HepG2 (cell line): ENCODE results near the gene CDH23. TPM values are rescaled to one million over a fixed set of nuclear protein-coding genes. Genes with fewer than 3 reads are reported as not detected.

ENCODE experiments used
- ATAC-seq: fragments of 200-7000 bp; cut with Tn5 transposase; 3 replicates; pipeline ENCODE4 v1.9.1; 2020; ENCODE audit warnings: mild to moderate bottlenecking, moderate library complexity
- BruUV-seq: library from RNA; stranded (reverse); fragments of 400-500 nt; replicated peaks from 2 replicates; lab custom pipeline; 2021; lab: Mats Ljungman, UMichigan
- CTCF ChIA-PET: fragments of 300-600 bp; formaldehyde crosslinking; extraction: SDS; loops from one replicate; lab custom pipeline; 2021; ENCODE audit warnings: low total read pairs, inconsistent platforms, low intra/inter-chr PET ratio; lab: Yijun Ruan, JAX
- POLR2A ChIA-PET: fragments of 350-600 bp; sonication (Branson Sonifier 250); formaldehyde crosslinking; loops from one replicate; lab custom pipeline; 2020; ENCODE audit warnings: antibody characterized with exemption, inconsistent platforms; lab: Yijun Ruan, JAX
- DNase-seq: peaks from one replicate; pipeline ENCODE4 v3.0.0-alpha.2; 2015; ENCODE audit warnings: low spot score
- FAIRE-seq: peaks from 3 replicates; lab custom pipeline; 2011; peaks lifted over from hg19 to GRCh38; lab: Jason Lieb, UNC
- H2AFZ ChIP-seq: one replicate; pipeline ENCODE4 v1.6.1; 2011; ENCODE audit warnings: low read length, inconsistent platforms
- H3K27ac ChIP-seq: fragments of 300-600 bp; 3 replicates; pipeline ENCODE4 v1.8.0; 2011; ENCODE audit warnings: mixed run types, mild to moderate bottlenecking, mixed read lengths, low read length, inconsistent platforms; ENCODE audit not compliant: insufficient read depth; ENCODE audit errors: extremely low read length
- H3K27me3 ChIP-seq, 2 experiments: fragments of 200-600 bp in 1 of 2; 2 replicates in 1 of 2; 3 replicates in 1 of 2; pipeline versions ENCODE4 v1.6.0 to v1.8.0; 2011; ENCODE audit warnings: low read length in 2 of 2, mild to moderate bottlenecking in 2 of 2, moderate library complexity in 2 of 2, inconsistent platforms in 1 of 2; ENCODE audit not compliant: insufficient read depth in 2 of 2, control insufficient read depth in 1 of 2
- H3K36me3 ChIP-seq, 2 experiments: fragments of 200-600 bp in 1 of 2; replicated peaks in 1 of 2; 2 replicates in 1 of 2; 3 replicates in 1 of 2; pipeline versions ENCODE4 v1.5.1 to v1.8.0; 2011; ENCODE audit warnings: low read length in 2 of 2, inconsistent platforms in 1 of 2; ENCODE audit not compliant: insufficient read depth in 2 of 2, control insufficient read depth in 1 of 2
- H3K4me1 ChIP-seq: 2 replicates; pipeline ENCODE4 v1.5.1; 2012; ENCODE audit warnings: low read length, inconsistent platforms; ENCODE audit not compliant: insufficient read depth
- H3K4me2 ChIP-seq: 2 replicates; pipeline ENCODE4 v1.6.0; 2011; ENCODE audit warnings: low read depth, low read length, inconsistent platforms
- H3K4me3 ChIP-seq, 3 experiments: fragments of 200-600 bp in 1 of 3; sonication (generic), shearing (Covaris generic) in 1 of 3; replicated peaks in 1 of 3; 2 replicates each; pipeline ENCODE4 v1.5.1; 2011 to 2016; ENCODE audit warnings: low read length in 3 of 3, inconsistent platforms in 2 of 3, low read depth in 2 of 3, mild to moderate bottlenecking in 2 of 3, control low read depth in 1 of 3, mixed read lengths in 1 of 3; ENCODE audit not compliant: insufficient read depth in 1 of 3
- H3K79me2 ChIP-seq: one replicate; pipeline ENCODE4 v1.6.1; 2011; ENCODE audit warnings: low read length, inconsistent platforms; ENCODE audit not compliant: insufficient read depth
- H3K9ac ChIP-seq: 2 replicates; pipeline ENCODE4 v1.6.0; 2011; ENCODE audit warnings: mild to moderate bottlenecking, low read depth, low read length, inconsistent platforms; ENCODE audit not compliant: insufficient read depth
- H3K9me3 ChIP-seq: 2 replicates; pipeline ENCODE4 v1.5.1; 2012; ENCODE audit warnings: mild to moderate bottlenecking, low read length
- H4K20me1 ChIP-seq: 2 replicates; pipeline ENCODE4 v1.6.0; 2011; ENCODE audit warnings: inconsistent platforms, mild to moderate bottlenecking, low read length, moderate library complexity; ENCODE audit not compliant: insufficient read depth
- DNMT1 ChIP-seq: sonication (generic); formaldehyde crosslinking; IDR thresholded peaks from 2 replicates; pipeline ENCODE4 v1.5.1; 2020; ENCODE audit warnings: mild to moderate bottlenecking, missing genetic modification reagents
- NR2F6 ChIP-seq, 2 experiments: IDR thresholded peaks; 2 replicates each; pipeline ENCODE4 v1.6.1; 2016; ENCODE audit warnings: antibody characterized with exemption in 1 of 2, mild to moderate bottlenecking in 1 of 2
- PRDM15 ChIP-seq: sonication (generic); formaldehyde crosslinking; IDR thresholded peaks from 2 replicates; pipeline ENCODE4 v1.4.0; 2020; ENCODE audit warnings: missing genetic modification reagents
- PREB ChIP-seq: sonication (generic); formaldehyde crosslinking; IDR thresholded peaks from 2 replicates; pipeline ENCODE4 v1.4.0; 2020; ENCODE audit warnings: missing genetic modification reagents
- STAT6 ChIP-seq: sonication (generic); formaldehyde crosslinking; IDR thresholded peaks from 2 replicates; pipeline ENCODE4 v1.4.0; 2020; ENCODE audit warnings: missing genetic modification reagents, mild to moderate bottlenecking, borderline replicate concordance
- USF2 ChIP-seq, 2 experiments: sonication (generic) in 1 of 2; formaldehyde crosslinking in 1 of 2; IDR thresholded peaks; 2 replicates each; pipeline versions ENCODE4 v1.5.1 to v1.6.1; 2011 to 2020; ENCODE audit warnings: borderline replicate concordance in 1 of 2, low read depth in 1 of 2, low read length in 1 of 2, mild to moderate bottlenecking in 1 of 2, missing genetic modification reagents in 1 of 2, moderate library complexity in 1 of 2
- ZBTB49 ChIP-seq: sonication (generic); formaldehyde crosslinking; IDR thresholded peaks from 2 replicates; pipeline ENCODE4 v1.4.0; 2020; ENCODE audit warnings: missing genetic modification reagents, borderline replicate concordance
- ZFP62 ChIP-seq: sonication (generic); formaldehyde crosslinking; IDR thresholded peaks from 2 replicates; pipeline ENCODE4 v1.4.0; 2020; ENCODE audit warnings: missing genetic modification reagents
- ZNF562 ChIP-seq: sonication (generic); formaldehyde crosslinking; IDR thresholded peaks from 2 replicates; pipeline ENCODE4 v1.8.0; 2022; ENCODE audit warnings: missing genetic modification reagents, borderline replicate concordance
- WGBS: methylation state at CpG from one replicate; pipeline ENCODE4 v1.1.6; 2017; ENCODE audit warnings: low lambda C conversion rate; 5-methylcytosine and 5-hydroxymethylcytosine counted together
- in situ Hi-C: cut with HindIII; loops from 2 replicates; pipeline ENCODE4 v1.10.0; 2017; ENCODE audit warnings: low pct_unique_long_range_greater_than_20kb; ENCODE audit not compliant: extremely low pct_ligation_motif_present
- intact Hi-C: fragments of 100-400 bp; cut with micrococcal nuclease; formaldehyde crosslinking; loops from one replicate; pipeline ENCODE4 v1.10.0; 2022; ENCODE audit not compliant: unreplicated experiment
- polyA plus RNA-seq, 8 experiments: library from polyadenylated mRNA; depleted of rRNA in 3 of 8; stranded (reverse) in 7 of 8; unstranded in 1 of 8; fragments of >200 nt; fragmentation: Illumina TruSeq in 4 of 8; extraction: Trizol in 4 of 8; gene quantifications; 2 replicates each; pipeline versions ENCODE4 v1.2.1 to v1.2.3, GENCODE V29; 2011 to 2016; ENCODE audit warnings: low read depth in 4 of 8, missing spikeins in 1 of 8, mixed read lengths in 1 of 8; ENCODE audit not compliant: insufficient read depth in 1 of 8
- total RNA-seq, 5 experiments: library from RNA; depleted of rRNA; stranded (reverse); fragments of >200 nt; fragmentation: Illumina TruSeq; extraction: Trizol; gene quantifications; 2 replicates each; pipeline ENCODE4 v1.2.3, GENCODE V29; 2016; ENCODE audit warnings: low read depth in 1 of 5

Gene CDH23
- total and polyA plus RNA-seq, 2 of the 13 experiments (the other 11 are each of a cell fraction or from before 2014, with no cell fraction given) = 0.13 TPM; not detected in 1

- TF ChIP-seq PRDM15 (CRISPR knock-in tag) (no peak), PREB (CRISPR knock-in tag) (no peak), ZNF562 (CRISPR knock-in tag) (no peak)
Measured at GRCh38 chr10:71370031-71370430, 26.7 kb upstream of the CDH23 start (continued).

GRCh38 chr10:71371750-71372166, 25.0 kb upstream of the CDH23 start:
- Histone ChIP-seq H3K9ac (no peak overlapping the region), H3K36me3 (no peaks in the 10 kb centered on the region), H3K4me2 (no peak overlapping the region), H3K4me1 (peaks cover 32% of the 10 kb centered on the region), H3K27me3 (peaks cover 0 to 6% of the 10 kb centered on the region in 2 experiments; a peak in 1 of 5 replicates), H3K79me2 (no peaks in the 10 kb centered on the region), H3K4me3 (no peak overlapping the region), H3K9me3 (no peaks in the 10 kb centered on the region), H4K20me1 (no peaks in the 10 kb centered on the region), H3K27ac (no peak overlapping the region), H2AFZ (no peak overlapping the region)
- POLR2A ChIA-PET = interaction anchor here (0.8 kb wide), 1 partner anchor 23 kb away, joined by 3 read pairs; no protein-coding TSS in a partner anchor
- intact Hi-C loops = no loop called here
- ATAC-seq (no peak), DNase-seq (no peak), FAIRE-seq (no peak)
- CTCF ChIA-PET = no interaction called here
- 56% methylated on average over 6 of the region's 6 CpGs for WGBS
- no TSS peak for BruUV-seq
- in situ Hi-C loops = no loop called here
- TF ChIP-seq ZFP62 (CRISPR knock-in tag) (no peak), STAT6 (CRISPR knock-in tag) (no peak), USF2 (IDR thresholded peaks at IDR 0.05; ENCODE audit: low read depth, low read length) (no peak), USF2 (CRISPR knock-in tag; IDR thresholded peaks at IDR 0.05; ENCODE audit: borderline replicate concordance) (no peak), DNMT1 (CRISPR knock-in tag) (no peak), NR2F6 (IDR thresholded peaks at IDR 0.05) (no peak), NR2F6 (CRISPR knock-in tag; IDR thresholded peaks at IDR 0.05) (no peak), ZBTB49 (CRISPR knock-in tag) (no peak)
